DOHH2 (cell line): ENCODE results near the gene PYCR2.

ENCODE experiments used
- CTCF ChIP-seq: fragments of 200-600 bp; sonication (generic); IDR thresholded peaks from one replicate; pipeline ENCODE4 v1.5.1; 2014; ENCODE audit warnings: antibody characterized with exemption, mild to moderate bottlenecking, low read depth, low read length; ENCODE audit not compliant: poor library complexity, severe bottlenecking
- EZH2phosphoT487 ChIP-seq: fragments of 200-600 bp; sonication (generic); IDR thresholded peaks from 2 replicates; pipeline ENCODE4 v1.6.1; 2017; ENCODE audit warnings: borderline replicate concordance, mild to moderate bottlenecking, antibody characterized with exemption, low read length, moderate library complexity, mixed read lengths

GRCh38 chr1:225942574-225942973 is 18.5 kb upstream of the PYCR2 start:
- no peak for TF ChIP-seq CTCF
- TF ChIP-seq EZH2phosphoT487 = no peak
